HEK293 (cell line): ENCODE data around the gene TIMP2.

ENCODE experiments used
- CTCF ChIP-seq: fragments of 450-650 bp; formaldehyde crosslinking; IDR thresholded peaks from 2 replicates; pipeline ENCODE4 v1.5.1; 2016; ENCODE audit warnings: missing biosample characterization, missing genetic modification characterization
- IKZF3 ChIP-seq: fragments of 450-650 bp; IDR thresholded peaks from 2 replicates; pipeline ENCODE4 v1.5.0; 2018; ENCODE audit warnings: missing biosample characterization, mild to moderate bottlenecking, missing genetic modification characterization, moderate library complexity
- KLF9 ChIP-seq: fragments of 450-650 bp; formaldehyde crosslinking; IDR thresholded peaks from 2 replicates; pipeline ENCODE4 v1.5.1; 2016; ENCODE audit warnings: missing biosample characterization, missing genetic modification characterization, low read depth
- TF ChIP-seq, protein P1 (sequence below): fragments of 450-650 bp; formaldehyde crosslinking; IDR thresholded peaks from 2 replicates; pipeline ENCODE4 v1.5.1; 2016; ENCODE audit warnings: missing biosample characterization, missing genetic modification characterization

DNA sequence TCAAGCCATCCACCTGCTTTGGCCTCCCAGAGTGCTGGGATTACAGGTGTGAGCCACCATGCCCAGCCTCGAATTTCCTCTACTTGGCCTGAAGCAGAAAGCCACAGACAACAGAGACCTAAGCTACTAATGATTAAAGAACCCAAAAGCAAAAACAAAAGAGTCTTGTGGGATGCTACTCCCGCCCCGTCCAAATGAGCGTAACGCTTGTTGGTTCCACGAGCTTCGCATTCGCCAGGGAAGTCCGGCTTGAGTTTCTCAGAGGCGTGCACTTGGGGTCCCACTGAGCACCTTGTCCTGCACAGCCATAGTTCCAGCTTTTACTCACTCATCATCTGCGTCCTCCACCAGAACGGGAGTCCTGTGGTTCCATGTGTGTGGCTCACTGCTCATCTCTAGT, 38.2 kb downstream of the TIMP2 start:
- TF ChIP-seq, protein P1, sequence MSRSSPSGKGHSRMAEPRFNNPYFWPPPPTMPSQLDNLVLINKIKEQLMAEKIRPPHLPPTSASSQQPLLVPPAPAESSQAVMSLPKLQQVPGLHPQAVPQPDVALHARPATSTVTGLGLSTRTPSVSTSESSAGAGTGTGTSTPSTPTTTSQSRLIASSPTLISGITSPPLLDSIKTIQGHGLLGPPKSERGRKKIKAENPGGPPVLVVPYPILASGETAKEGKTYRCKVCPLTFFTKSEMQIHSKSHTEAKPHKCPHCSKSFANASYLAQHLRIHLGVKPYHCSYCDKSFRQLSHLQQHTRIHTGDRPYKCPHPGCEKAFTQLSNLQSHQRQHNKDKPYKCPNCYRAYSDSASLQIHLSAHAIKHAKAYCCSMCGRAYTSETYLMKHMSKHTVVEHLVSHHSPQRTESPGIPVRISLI: no peak
- no peak for TF ChIP-seq CTCF (tag by site-specific recombination)
- no peak for TF ChIP-seq KLF9 (tag by site-specific recombination)
- TF ChIP-seq IKZF3: no peak
